ENCODE results near the gene FOXP4. TPM values are rescaled to one million over a fixed set of nuclear protein-coding genes. Genes with fewer than 3 reads are reported as not detected.

The FOXP4 gene
- total and polyA plus RNA-seq, 10 donors, result 3.0 to 12.1 (median 6.5) TPM

- intact Hi-C loops (cut with DNase I; ENCODE audit: low total_unique reads), result no loop called here
- TF ChIP-seq POLR2A (IDR thresholded peaks at IDR 0.05), result no peak
- no peak for TF ChIP-seq POLR2AphosphoS5 (IDR thresholded peaks at IDR 0.05)
- TF ChIP-seq, protein P1, sequence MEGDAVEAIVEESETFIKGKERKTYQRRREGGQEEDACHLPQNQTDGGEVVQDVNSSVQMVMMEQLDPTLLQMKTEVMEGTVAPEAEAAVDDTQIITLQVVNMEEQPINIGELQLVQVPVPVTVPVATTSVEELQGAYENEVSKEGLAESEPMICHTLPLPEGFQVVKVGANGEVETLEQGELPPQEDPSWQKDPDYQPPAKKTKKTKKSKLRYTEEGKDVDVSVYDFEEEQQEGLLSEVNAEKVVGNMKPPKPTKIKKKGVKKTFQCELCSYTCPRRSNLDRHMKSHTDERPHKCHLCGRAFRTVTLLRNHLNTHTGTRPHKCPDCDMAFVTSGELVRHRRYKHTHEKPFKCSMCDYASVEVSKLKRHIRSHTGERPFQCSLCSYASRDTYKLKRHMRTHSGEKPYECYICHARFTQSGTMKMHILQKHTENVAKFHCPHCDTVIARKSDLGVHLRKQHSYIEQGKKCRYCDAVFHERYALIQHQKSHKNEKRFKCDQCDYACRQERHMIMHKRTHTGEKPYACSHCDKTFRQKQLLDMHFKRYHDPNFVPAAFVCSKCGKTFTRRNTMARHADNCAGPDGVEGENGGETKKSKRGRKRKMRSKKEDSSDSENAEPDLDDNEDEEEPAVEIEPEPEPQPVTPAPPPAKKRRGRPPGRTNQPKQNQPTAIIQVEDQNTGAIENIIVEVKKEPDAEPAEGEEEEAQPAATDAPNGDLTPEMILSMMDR (IDR thresholded peaks at IDR 0.05 in 8 of 11, conservative IDR thresholded peaks at IDR 0.05 in 3 of 11), result no peak
- H3K4me3 ChIP-seq, result no peak overlapping the region
Observed at GRCh38 chr6:41558033-41558807, 12.0 kb downstream of the FOXP4 start.

DNA sequence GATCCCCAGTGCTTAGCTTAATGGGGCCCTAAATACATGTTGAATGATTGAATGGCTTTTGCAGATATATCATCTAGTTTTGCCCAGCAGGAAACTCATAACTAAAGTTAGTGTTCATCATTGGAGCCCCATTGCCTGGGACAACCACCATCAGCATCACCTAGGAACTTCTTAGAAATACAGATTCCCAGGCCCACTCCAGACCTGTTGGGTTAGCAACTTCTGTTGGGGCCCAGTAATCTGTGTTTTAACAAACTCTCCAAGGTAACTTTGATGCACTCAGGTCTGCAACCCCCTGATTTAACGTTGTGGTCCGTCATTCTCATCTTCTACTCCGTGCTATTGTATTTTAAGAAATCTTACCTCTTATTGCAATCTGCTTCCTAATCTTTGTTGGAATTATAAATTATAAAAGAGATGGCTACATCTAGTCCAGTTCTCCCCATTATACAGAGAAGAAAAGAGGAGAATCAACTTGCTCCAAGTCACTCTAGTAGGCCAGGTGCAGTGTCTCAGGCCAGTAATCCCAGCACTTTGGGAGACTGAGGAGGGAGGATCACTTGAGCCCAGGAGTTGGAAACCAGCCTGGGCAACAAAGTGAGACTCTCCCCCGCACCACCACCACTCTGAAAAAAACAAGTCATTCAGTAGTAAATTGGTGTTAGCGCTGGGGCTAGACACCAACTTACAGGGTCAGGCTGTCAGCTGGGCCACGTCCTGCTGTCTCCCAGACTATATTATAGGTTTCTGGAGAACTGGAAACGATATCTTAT, 13.7 kb downstream of the FOXP4 start:
- intact Hi-C loops (cut with DNase I; ENCODE audit: low total_unique reads), result no loop called here
- Histone ChIP-seq H3K4me3 (peak overlapping the region; percentile 41 to 79 (median 56)), H3K9me3 (no peaks in the 10 kb centered on the region), H3K36me3 (no peaks in the 10 kb centered on the region), H3K27ac (peak overlapping the region in 5 of 8 donors; percentile 64 to 78 (median 68)), H3K4me1 (peaks cover 7 to 31% (median 21%) of the 10 kb centered on the region in 6 donors), H3K27me3 (replicated peaks in 1 of 7) (no peaks in the 10 kb centered on the region)
- DNase-seq, result no peak
- TF ChIP-seq, protein P1 (IDR thresholded peaks at IDR 0.05 in 8 of 11, conservative IDR thresholded peaks at IDR 0.05 in 3 of 11), result no peak
- no peak for TF ChIP-seq POLR2AphosphoS5 (IDR thresholded peaks at IDR 0.05)
- no peak for TF ChIP-seq POLR2A (IDR thresholded peaks at IDR 0.05)
- 63 to 71% (median 65%) methylated on average over 7 of the region's 7 CpGs for WGBS, 5 donors

More at GRCh38 chr6:41558033-41558807, 12.0 kb downstream of the FOXP4 start:
- H3K9me3 ChIP-seq, result no peaks in the 10 kb centered on the region
- no peak for DNase-seq
- no peaks in the 10 kb centered on the region for H3K27me3 ChIP-seq (replicated peaks in 1 of 7)
- peaks cover 7 to 31% (median 21%) of the 10 kb centered on the region in 6 donors for H3K4me1 ChIP-seq
- 89 to 98% (median 96%) methylated on average over 4 of the region's 4 CpGs for WGBS, 5 donors
- H3K27ac ChIP-seq, result no peak overlapping the region
- H3K36me3 ChIP-seq, result no peaks in the 10 kb centered on the region

- Histone ChIP-seq H3K36me3 (peaks cover 0 to 6% (median 2%) of the 10 kb centered on the region in 6 donors), H3K4me3 (peak overlapping the region; percentile 41 to 79 (median 56)), H3K27ac (peak overlapping the region in 7 of 8 donors; percentile 56 to 78 (median 68)), H3K4me1 (peaks cover 7 to 31% (median 21%) of the 10 kb centered on the region in 6 donors), H3K9me3 (no peaks in the 10 kb centered on the region), H3K27me3 (replicated peaks in 1 of 7) (no peaks in the 10 kb centered on the region)
- peak; percentile 95 for DNase-seq
- intact Hi-C loops (cut with DNase I; ENCODE audit: low total_unique reads), result no loop called here
- WGBS, 5 donors, result 4 to 6% (median 6%) methylated on average over 35 to 53 of the region's 53 CpGs
- TF ChIP-seq, protein P1 (IDR thresholded peaks at IDR 0.05 in 8 of 11, conservative IDR thresholded peaks at IDR 0.05 in 3 of 11), result no peak
- peak; percentile 71 to 84 (median 83) for TF ChIP-seq POLR2AphosphoS5 (IDR thresholded peaks at IDR 0.05)
Observed at GRCh38 chr6:41560431-41561192, 14.4 kb downstream of the FOXP4 start.

Data from spleen (tissue), 11 donors.